ENCODE measurements around the gene SPATA20.

Gene SPATA20

DNA sequence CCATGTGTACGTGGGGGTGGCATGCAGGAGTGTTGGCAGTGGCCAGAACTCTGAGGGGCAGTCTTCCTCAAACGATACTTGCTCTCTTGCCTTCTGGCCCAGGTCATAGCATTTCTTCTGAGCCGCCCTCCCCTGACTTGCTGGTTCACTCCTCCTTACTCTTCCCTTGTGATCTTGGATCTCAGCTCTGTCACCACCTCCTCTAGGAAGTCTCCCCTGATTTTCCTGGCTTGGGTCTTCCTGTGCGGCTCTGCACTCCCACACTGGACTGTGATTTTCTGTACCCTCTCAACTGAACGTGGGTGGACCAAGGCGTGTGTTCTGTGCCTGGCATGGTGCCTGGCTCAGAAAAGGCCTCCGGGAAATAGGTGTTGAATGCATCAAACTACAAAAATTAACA lies 11.6 kb upstream of the SPATA20 start:
- H3K4me3 ChIP-seq (IDR thresholded peaks at IDR 0.05; ENCODE audit: insufficient read depth, low read depth, low read length) = no peak overlapping the region
- no peaks in the 10 kb centered on the region for H4K20me1 ChIP-seq (ENCODE audit: insufficient read depth)
- TF ChIP-seq, protein P1, sequence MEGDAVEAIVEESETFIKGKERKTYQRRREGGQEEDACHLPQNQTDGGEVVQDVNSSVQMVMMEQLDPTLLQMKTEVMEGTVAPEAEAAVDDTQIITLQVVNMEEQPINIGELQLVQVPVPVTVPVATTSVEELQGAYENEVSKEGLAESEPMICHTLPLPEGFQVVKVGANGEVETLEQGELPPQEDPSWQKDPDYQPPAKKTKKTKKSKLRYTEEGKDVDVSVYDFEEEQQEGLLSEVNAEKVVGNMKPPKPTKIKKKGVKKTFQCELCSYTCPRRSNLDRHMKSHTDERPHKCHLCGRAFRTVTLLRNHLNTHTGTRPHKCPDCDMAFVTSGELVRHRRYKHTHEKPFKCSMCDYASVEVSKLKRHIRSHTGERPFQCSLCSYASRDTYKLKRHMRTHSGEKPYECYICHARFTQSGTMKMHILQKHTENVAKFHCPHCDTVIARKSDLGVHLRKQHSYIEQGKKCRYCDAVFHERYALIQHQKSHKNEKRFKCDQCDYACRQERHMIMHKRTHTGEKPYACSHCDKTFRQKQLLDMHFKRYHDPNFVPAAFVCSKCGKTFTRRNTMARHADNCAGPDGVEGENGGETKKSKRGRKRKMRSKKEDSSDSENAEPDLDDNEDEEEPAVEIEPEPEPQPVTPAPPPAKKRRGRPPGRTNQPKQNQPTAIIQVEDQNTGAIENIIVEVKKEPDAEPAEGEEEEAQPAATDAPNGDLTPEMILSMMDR (conservative IDR thresholded peaks at IDR 0.05; ENCODE audit: low read depth, low read length) = no peak
- no peaks in the 10 kb centered on the region for H3K36me3 ChIP-seq (ENCODE audit: insufficient read depth)
- no peaks in the 10 kb centered on the region for H3K79me2 ChIP-seq (ENCODE audit: insufficient read depth, low read depth)
- no peak overlapping the region for H3K27ac ChIP-seq
- H3K4me1 ChIP-seq (ENCODE audit: low read depth, poor library complexity, severe bottlenecking) = no peaks in the 10 kb centered on the region
- no peak overlapping the region for H2AFZ ChIP-seq (ENCODE audit: low read depth)
- no peak overlapping the region for H3K9ac ChIP-seq
- H3K4me2 ChIP-seq = no peak overlapping the region
- peaks cover 74% of the 10 kb centered on the region for H3K27me3 ChIP-seq (ENCODE audit: insufficient read depth, low read depth)

DNA sequence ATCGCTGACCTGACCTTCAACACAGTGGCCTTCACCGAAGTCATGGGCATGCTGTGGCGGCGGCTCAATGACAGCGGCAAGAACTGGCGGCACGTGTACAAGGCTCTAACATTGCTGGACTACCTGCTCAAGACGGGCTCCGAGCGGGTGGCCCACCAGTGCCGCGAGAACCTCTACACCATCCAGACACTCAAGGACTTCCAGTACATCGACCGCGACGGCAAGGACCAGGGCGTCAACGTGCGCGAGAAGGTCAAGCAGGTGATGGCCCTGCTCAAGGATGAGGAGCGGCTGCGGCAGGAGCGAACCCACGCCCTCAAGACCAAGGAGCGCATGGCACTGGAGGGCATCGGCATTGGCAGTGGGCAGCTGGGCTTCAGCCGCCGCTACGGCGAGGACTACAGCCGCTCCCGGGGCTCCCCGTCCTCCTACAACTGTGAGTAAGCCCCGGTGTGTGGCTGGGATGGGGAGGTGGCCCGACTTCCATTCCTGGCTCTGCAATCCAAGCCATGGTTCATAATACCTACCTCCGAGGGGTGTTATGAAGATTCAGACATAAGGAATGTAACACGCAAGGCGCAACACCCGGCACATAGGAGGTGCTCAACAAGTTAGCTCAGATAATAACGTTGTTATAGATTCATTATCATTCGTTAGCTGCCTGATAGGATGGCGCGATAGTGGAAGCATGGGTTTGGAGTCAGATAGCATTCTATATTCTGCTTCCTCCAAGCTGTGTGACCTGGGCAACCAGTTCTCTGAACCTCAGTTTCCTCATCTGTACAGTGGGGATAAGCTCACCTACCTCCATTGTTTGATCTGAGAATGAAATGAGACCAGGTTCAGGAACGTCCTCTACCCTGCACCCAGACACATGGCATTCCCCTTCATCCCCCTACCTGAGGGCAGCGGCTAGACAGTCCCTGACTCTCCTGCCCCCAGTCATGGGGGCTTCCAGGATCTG lies 10.0 kb upstream of the SPATA20 start:
- Histone ChIP-seq H2AFZ (ENCODE audit: low read depth) (no peak overlapping the region), H3K4me3 (IDR thresholded peaks at IDR 0.05; ENCODE audit: insufficient read depth, low read depth, low read length) (no peak overlapping the region), H3K9ac (no peak overlapping the region), H3K27me3 (ENCODE audit: insufficient read depth, low read depth) (peaks cover 59% of the 10 kb centered on the region), H3K27ac (no peak overlapping the region), H3K36me3 (ENCODE audit: insufficient read depth) (no peaks in the 10 kb centered on the region), H3K79me2 (ENCODE audit: insufficient read depth, low read depth) (no peaks in the 10 kb centered on the region), H3K4me2 (no peak overlapping the region), H4K20me1 (ENCODE audit: insufficient read depth) (no peaks in the 10 kb centered on the region), H3K4me1 (ENCODE audit: low read depth, poor library complexity, severe bottlenecking) (no peaks in the 10 kb centered on the region)
- TF ChIP-seq, protein P1 (conservative IDR thresholded peaks at IDR 0.05; ENCODE audit: low read depth, low read length) = no peak

DNA sequence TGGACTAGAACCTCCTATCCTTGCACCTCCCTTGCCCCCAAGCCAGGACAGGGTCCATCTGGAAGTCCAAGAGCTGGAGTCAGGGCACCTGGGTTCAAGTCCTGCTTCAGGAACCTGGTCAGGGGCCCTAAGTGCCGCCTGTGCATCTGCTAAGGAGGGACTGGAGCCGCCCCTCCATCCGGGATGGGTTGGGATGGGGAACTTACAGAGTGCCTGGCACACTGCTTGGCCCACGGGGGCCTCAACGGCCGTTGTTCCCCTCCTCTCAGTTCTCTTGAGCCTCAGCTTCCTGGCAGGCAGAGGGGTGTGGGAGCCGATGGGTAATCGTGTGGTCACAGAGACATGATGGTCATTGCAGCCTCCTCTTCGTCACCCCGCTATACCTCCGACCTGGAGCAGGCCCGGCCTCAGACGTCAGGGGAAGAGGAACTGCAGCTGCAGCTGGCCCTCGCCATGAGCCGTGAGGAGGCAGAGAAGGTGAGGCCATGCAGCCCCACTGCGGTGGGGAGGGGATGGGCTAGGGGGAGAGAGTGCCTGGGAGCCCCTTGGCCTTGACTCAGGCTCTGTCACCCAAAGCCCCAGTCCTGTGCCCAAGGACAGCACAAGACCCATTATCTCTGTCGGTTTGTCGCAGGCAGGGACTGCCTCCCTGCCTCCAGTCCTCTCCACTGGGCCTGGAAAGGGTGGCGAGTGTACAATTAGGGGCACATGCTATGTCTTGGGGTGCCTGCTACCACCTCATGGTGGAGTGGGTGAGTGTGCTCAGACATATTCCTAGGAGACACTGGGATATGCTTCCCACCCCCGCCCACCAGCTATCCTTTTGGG lies 9.0 kb upstream of the SPATA20 start:
- Histone ChIP-seq H3K4me1 (ENCODE audit: low read depth, poor library complexity, severe bottlenecking) (peaks cover 5% of the 10 kb centered on the region), H3K4me3 (IDR thresholded peaks at IDR 0.05; ENCODE audit: insufficient read depth, low read depth, low read length) (no peak overlapping the region), H3K27ac (no peak overlapping the region), H4K20me1 (ENCODE audit: insufficient read depth) (no peaks in the 10 kb centered on the region), H2AFZ (ENCODE audit: low read depth) (no peak overlapping the region), H3K4me2 (no peak overlapping the region), H3K79me2 (ENCODE audit: insufficient read depth, low read depth) (no peaks in the 10 kb centered on the region), H3K9ac (no peak overlapping the region), H3K36me3 (ENCODE audit: insufficient read depth) (no peaks in the 10 kb centered on the region), H3K27me3 (ENCODE audit: insufficient read depth, low read depth) (peaks cover 51% of the 10 kb centered on the region)
- TF ChIP-seq, protein P1 (conservative IDR thresholded peaks at IDR 0.05; ENCODE audit: low read depth, low read length) = no peak

DNA sequence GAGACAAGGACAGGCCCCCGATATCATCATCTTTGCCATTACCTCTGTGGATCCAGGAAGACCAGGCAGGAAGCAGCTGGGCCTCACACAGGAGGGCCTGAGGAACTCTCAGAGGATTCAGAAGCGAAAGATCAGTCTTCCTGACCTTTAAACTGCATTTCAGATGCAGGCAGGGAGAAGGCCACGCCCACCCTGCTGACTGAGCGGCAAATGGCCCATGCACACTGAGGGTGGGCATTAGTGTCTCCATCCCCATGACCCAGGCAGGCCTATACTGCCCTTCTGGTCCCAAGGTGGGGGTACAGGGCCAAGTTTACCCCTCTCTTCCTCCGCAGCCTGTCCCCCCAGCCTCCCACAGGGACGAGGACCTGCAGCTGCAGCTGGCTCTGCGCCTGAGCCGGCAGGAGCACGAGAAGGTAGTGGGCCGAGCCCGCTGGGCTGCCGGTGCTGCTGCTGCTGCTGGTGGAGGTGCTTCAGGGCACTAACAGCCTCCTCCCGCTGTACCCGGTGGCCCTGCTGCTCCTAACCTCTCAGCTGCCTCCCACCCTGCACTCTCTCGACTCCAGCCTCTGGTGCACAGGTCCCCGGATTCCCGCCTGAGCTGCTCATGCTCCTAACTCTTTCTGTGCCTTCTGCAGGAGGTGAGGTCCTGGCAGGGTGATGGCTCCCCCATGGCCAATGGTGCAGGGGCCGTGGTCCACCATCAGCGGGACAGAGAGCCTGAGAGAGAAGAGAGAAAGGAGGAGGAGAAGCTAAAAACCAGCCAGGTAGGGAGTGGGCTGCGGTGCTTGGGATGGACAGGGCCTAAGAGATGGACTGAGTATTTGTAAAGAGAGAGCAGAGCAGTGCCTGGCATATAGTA lies 8.2 kb upstream of the SPATA20 start:
- no peaks in the 10 kb centered on the region for H4K20me1 ChIP-seq (ENCODE audit: insufficient read depth)
- no peaks in the 10 kb centered on the region for H3K36me3 ChIP-seq (ENCODE audit: insufficient read depth)
- H3K79me2 ChIP-seq (ENCODE audit: insufficient read depth, low read depth) = no peaks in the 10 kb centered on the region
- H3K4me1 ChIP-seq (ENCODE audit: low read depth, poor library complexity, severe bottlenecking) = peaks cover 5% of the 10 kb centered on the region
- H3K27me3 ChIP-seq (ENCODE audit: insufficient read depth, low read depth) = peaks cover 44% of the 10 kb centered on the region
- TF ChIP-seq, protein P1 (conservative IDR thresholded peaks at IDR 0.05; ENCODE audit: low read depth, low read length) = no peak
- H3K4me3 ChIP-seq (IDR thresholded peaks at IDR 0.05; ENCODE audit: insufficient read depth, low read depth, low read length) = no peak overlapping the region
- H3K4me2 ChIP-seq = no peak overlapping the region
- H2AFZ ChIP-seq (ENCODE audit: low read depth) = no peak overlapping the region
- H3K27ac ChIP-seq = no peak overlapping the region
- H3K9ac ChIP-seq = no peak overlapping the region
